BLaER1 treated with 17β-estradiol and CSF1 and Interleukin-3, amounts not matched to agents 10 nM and 100 nM (cell line): Measurements from ENCODE around the gene SLC38A2.
"Not testable (repeated sequence)": the region's sequence is repeated elsewhere in the genome, so short reads cannot be mapped to it uniquely, and the experiment has no call there.

ENCODE experiments used
- H3K27ac ChIP-seq, 11 experiments: shearing (Covaris generic); formaldehyde crosslinking; 2 replicates each; pipeline ENCODE4 v1.8.1; 2022
- H3K27me3 ChIP-seq, 11 experiments: shearing (Covaris generic); formaldehyde crosslinking; 2 replicates each; pipeline ENCODE4 v1.8.1; 2022
- H3K36me3 ChIP-seq, 11 experiments: shearing (Covaris generic); formaldehyde crosslinking; 2 replicates each; pipeline ENCODE4 v1.8.1; 2022
- H3K4me1 ChIP-seq, 10 experiments: shearing (Covaris generic); formaldehyde crosslinking; 2 replicates each; pipeline ENCODE4 v1.8.1; 2022
- H3K4me2 ChIP-seq, 11 experiments: shearing (Covaris generic); formaldehyde crosslinking; 2 replicates each; pipeline ENCODE4 v1.8.1; 2022
- H3K4me3 ChIP-seq, 10 experiments: shearing (Covaris generic); formaldehyde crosslinking; 2 replicates each; pipeline ENCODE4 v1.8.1; 2022
- H3K9ac ChIP-seq, 11 experiments: shearing (Covaris generic); formaldehyde crosslinking; 2 replicates each; pipeline ENCODE4 v1.8.1; 2022
- H3K9me3 ChIP-seq, 11 experiments: shearing (Covaris generic); formaldehyde crosslinking; replicated peaks in 1 of 11; 2 replicates each; pipeline ENCODE4 v1.8.1; 2022
- H4K20me1 ChIP-seq, 11 experiments: shearing (Covaris generic); formaldehyde crosslinking; 2 replicates each; pipeline ENCODE4 v1.8.1; 2022
- Cebpa-rat ChIP-seq, 11 experiments: shearing (Covaris generic); IDR thresholded peaks; 2 replicates each; pipeline ENCODE4 v1.8.1; 2022

The SLC38A2 gene

DNA sequence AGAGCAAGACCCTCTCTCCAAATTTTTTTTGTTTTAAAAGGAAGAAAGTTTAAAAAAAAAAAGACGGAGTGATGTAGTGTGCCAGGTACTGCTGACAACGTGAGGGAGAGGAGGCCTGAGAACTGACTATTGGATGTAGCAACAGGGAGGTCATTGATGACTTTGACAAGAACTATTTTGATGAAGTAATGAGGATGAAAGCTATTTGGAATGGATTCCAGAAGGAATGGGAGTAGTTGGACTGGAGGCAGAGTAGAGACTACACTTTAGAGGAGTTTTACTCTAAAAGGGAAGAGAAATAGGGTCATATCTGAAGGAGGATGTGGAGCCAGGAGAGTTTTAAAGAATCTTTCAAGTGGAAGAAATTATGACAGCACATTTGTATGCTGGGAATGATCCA is 27.8 kb upstream of the SLC38A2 start:
- Histone ChIP-seq H3K36me3 (no peaks in the 10 kb centered on the region), H3K4me2 (no peak overlapping the region), H3K9me3 (peaks cover 0 to 9% (median 3%) of the 10 kb centered on the region in 11 experiments; a peak in 7 of 22 replicates), H3K4me1 (peaks cover 14 to 24% (median 21%) of the 10 kb centered on the region in 10 experiments; a peak in 19 of 20 replicates), H3K27me3 (no peaks in the 10 kb centered on the region), H3K4me3 (no peak overlapping the region), H4K20me1 (no peaks in the 10 kb centered on the region), H3K9ac (no peak overlapping the region), H3K27ac (no peak overlapping the region)
- no peak for TF ChIP-seq Cebpa-rat (IDR thresholded peaks at IDR 0.05)

DNA sequence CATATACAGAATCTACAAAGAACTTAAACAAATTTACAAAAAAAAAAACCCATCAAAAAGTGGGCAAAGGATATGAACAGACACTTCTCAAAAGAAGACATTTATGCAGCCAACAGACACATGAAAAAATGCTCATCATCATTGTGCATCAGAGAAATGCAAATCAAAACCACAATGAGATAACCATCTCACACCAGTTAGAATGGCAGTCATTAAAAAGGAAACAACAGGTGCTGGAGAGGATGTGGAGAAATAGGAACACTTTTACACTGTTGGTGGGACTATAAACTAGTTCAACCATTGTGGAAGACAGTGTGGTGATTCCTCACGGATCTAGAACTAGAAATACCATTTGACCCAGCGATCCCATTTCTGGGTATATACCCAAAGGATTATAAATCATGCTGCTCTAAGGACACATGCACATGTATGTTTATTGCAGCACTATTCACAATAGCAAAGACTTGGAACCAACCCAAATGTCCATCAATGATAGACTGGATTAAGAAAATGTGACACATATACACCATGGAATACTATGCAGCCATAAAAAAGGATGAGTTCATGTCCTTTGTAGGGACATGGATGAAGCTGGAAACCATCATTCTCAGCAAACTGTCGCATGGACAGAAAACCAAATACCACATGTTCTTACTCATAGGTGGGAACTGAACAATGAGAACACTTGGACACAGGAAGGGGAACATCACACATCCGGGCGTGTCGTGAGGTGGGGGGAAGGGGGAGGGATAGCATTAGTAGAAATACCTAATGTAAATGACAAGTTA is 27.1 kb upstream of the SLC38A2 start:
- not testable (repeated sequence) for H3K9ac ChIP-seq, H4K20me1 ChIP-seq, H3K4me2 ChIP-seq, H3K27me3 ChIP-seq, H3K36me3 ChIP-seq, H3K9me3 ChIP-seq, H3K27ac ChIP-seq, H3K4me3 ChIP-seq
- H3K4me1 ChIP-seq, result peaks cover 13 to 27% (median 21%) of the 10 kb centered on the region in 10 experiments; a peak in 19 of 20 replicates

DNA sequence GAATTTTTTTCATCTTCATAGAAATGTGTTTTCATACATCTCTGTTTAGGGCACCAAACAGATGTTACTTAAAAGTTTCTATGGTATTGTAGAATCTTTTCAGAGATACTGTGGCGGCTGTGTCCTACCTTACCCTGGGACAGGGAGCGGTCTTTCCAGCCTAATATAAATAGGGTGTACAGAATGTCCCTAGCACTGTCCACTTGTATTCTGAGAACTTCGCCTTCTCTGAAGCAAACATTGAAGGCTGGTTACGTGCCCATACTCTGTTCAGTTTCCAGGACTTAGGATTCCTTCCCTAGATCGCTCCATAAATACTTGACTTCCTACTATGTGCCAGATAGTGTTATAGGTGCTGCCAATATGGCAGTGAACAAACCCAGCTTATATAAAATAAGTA is 24.3 kb upstream of the SLC38A2 start:
- Histone ChIP-seq H3K4me1 (peaks cover 0 to 17% (median 7%) of the 10 kb centered on the region in 10 experiments; a peak in 14 of 20 replicates), H3K9me3 (peaks cover 0 to 11% (median 3%) of the 10 kb centered on the region in 11 experiments; a peak in 7 of 22 replicates), H3K36me3 (no peaks in the 10 kb centered on the region), H3K4me2 (no peak overlapping the region), H4K20me1 (no peaks in the 10 kb centered on the region), H3K9ac (no peak overlapping the region), H3K27me3 (no peaks in the 10 kb centered on the region), H3K27ac (no peak overlapping the region), H3K4me3 (no peak overlapping the region)
- no peak for TF ChIP-seq Cebpa-rat (IDR thresholded peaks at IDR 0.05)

DNA sequence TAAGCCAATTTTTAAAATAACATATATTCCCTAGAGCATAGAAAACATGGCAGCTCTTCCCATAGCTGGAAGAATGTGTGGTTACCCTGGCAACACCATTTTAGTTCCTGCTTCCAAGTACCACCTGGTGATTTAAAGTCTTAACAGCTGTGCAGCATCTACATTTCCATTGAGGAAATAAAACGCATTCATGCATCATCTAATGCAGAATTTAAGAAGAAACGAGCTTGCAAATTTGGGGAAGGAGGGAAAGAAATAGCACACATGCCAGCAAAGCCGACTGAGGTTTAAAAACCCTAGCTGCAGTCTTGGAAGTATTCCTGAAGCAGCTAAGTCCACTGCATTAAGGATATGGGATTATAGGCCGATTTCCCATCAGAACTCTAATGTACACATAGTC is 22.8 kb upstream of the SLC38A2 start:
- Histone ChIP-seq H3K4me3 (no peak overlapping the region), H3K27me3 (no peaks in the 10 kb centered on the region), H4K20me1 (no peaks in the 10 kb centered on the region), H3K9ac (no peak overlapping the region), H3K4me2 (peak overlapping the region in 1 of 11 experiments; percentile 1; a peak in 2 of 22 replicates), H3K9me3 (peaks cover 0 to 21% (median 12%) of the 10 kb centered on the region in 11 experiments; a peak in 17 of 22 replicates), H3K36me3 (peaks cover 0 to 7% (median 0%) of the 10 kb centered on the region in 11 experiments; a peak in 2 of 22 replicates), H3K27ac (no peak overlapping the region), H3K4me1 (peaks cover 8 to 29% (median 18%) of the 10 kb centered on the region in 10 experiments; a peak in 19 of 20 replicates)
- TF ChIP-seq Cebpa-rat (IDR thresholded peaks at IDR 0.05), result no peak

DNA sequence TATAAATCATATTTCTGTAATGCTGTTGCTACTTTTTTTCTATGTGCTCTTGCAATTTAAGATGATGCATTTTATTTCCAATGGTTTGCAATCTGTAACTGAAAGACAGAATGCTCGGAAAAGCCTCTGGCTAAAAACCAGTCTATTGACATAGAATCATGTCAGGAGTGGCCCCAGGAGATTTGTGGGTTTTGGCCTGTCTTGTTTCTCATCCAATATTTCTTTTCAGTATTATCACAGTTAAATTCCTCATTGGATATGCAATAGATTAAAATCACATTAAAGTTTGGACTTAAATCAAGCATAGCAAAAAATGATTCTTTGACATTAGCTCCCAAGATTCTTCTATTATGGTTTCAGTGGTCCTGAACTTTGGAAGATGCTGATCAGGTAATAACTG is 19.1 kb upstream of the SLC38A2 start:
- Histone ChIP-seq H3K36me3 (peaks cover 0 to 7% (median 0%) of the 10 kb centered on the region in 11 experiments; a peak in 2 of 22 replicates), H3K27me3 (no peaks in the 10 kb centered on the region), H4K20me1 (no peaks in the 10 kb centered on the region), H3K27ac (no peak overlapping the region), H3K4me1 (peaks cover 43 to 60% (median 49%) of the 10 kb centered on the region in 10 experiments), H3K9me3 (peaks cover 0 to 12% (median 9%) of the 10 kb centered on the region in 11 experiments; a peak in 16 of 22 replicates), H3K4me2 (peak overlapping the region in 9 of 11 experiments; percentile 4 to 61 (median 36); a peak in 13 of 22 replicates), H3K9ac (no peak overlapping the region), H3K4me3 (no peak overlapping the region)
- TF ChIP-seq Cebpa-rat (IDR thresholded peaks at IDR 0.05), result no peak

DNA sequence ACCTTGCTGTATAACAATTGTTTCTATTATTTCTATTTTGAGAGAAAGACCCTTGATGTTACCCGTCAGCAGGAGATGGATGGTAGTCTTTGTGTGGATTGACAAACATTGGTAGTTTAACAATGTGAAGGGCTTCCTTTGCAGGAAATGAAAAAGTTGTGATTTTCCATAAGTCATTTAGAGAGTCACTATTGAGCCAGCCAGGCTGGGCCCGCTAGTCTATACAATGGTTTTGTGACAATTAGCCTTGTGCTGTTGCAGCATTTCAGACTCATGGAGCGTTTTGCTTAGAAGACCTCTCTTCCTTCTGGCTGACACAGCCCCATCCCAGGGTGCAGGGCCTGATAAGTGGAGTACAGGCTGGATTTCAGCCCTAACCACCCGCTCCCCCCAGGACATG is 18.3 kb upstream of the SLC38A2 start:
- Histone ChIP-seq H3K4me1 (peaks cover 50 to 67% (median 56%) of the 10 kb centered on the region in 10 experiments), H3K4me2 (peak overlapping the region; percentile 4 to 61 (median 30); a peak in 15 of 22 replicates), H4K20me1 (no peaks in the 10 kb centered on the region), H3K9me3 (peaks cover 0 to 12% (median 9%) of the 10 kb centered on the region in 11 experiments; a peak in 16 of 22 replicates), H3K9ac (no peak overlapping the region), H3K4me3 (no peak overlapping the region), H3K27me3 (no peaks in the 10 kb centered on the region), H3K27ac (no peak overlapping the region), H3K36me3 (peaks cover 0 to 7% (median 0%) of the 10 kb centered on the region in 11 experiments; a peak in 2 of 22 replicates)
- TF ChIP-seq Cebpa-rat (IDR thresholded peaks at IDR 0.05), result no peak

DNA sequence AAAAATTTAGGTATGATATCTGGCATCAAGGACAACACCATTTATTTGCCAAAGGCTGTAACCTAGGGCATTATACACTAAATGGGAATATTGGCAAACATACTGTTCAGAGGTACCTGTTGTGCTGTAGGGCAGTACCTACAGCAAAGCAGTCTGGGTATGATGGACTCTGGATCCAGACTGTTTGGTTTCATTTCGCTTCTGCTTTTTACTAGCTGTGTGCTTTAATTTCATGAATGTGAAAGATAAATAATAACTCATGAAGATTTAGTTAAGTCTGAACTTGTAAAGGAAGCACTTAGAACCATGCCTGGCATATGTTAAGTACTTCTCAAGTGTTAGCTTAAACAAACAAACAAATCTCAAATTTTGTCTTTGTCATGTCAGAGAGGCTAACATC is 17.7 kb upstream of the SLC38A2 start:
- H3K27ac ChIP-seq, result no peak overlapping the region
- H3K27me3 ChIP-seq, result no peaks in the 10 kb centered on the region
- peak overlapping the region in 6 of 11 experiments; percentile 4 to 61 (median 30); a peak in 7 of 22 replicates for H3K4me2 ChIP-seq
- H3K36me3 ChIP-seq, result peaks cover 0 to 7% (median 0%) of the 10 kb centered on the region in 11 experiments; a peak in 2 of 22 replicates
- peaks cover 56 to 73% (median 61%) of the 10 kb centered on the region in 10 experiments for H3K4me1 ChIP-seq
- no peak overlapping the region for H3K4me3 ChIP-seq
- no peak overlapping the region for H3K9ac ChIP-seq
- no peak for TF ChIP-seq Cebpa-rat (IDR thresholded peaks at IDR 0.05)
- H3K9me3 ChIP-seq, result peaks cover 0 to 12% (median 9%) of the 10 kb centered on the region in 11 experiments; a peak in 16 of 22 replicates
- no peaks in the 10 kb centered on the region for H4K20me1 ChIP-seq

DNA sequence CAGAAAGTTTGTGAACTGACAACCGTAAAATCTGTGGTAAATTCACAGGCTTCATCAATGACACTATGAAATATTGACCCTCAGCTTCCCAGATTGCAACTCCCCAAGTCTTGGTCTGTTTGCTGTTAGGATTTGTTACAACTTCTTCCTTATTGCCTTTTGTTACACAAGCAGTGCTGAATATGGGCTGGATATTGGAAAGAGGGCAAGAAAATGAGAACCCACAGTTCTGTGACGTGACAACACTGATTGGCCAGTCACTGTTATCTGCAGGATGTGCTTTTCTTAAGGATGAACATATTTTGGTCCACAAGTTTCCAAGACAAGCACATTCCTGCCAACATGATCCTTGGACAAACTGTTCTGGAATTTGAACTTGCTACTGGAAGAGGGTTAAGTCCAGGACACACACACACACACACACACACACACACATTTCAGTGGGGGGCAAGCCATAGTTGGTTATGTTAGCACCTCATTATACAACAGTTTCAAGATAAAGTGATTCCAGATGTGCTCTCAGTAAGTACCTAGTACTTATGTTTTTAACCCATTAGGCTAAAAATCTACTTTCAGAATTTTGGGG is 16.6 kb upstream of the SLC38A2 start:
- no peaks in the 10 kb centered on the region for H4K20me1 ChIP-seq
- peaks cover 68 to 85% (median 73%) of the 10 kb centered on the region in 10 experiments for H3K4me1 ChIP-seq
- H3K4me2 ChIP-seq, result peak overlapping the region; percentile 87 to 95 (median 92)
- H3K27me3 ChIP-seq, result no peaks in the 10 kb centered on the region
- no peak overlapping the region for H3K4me3 ChIP-seq
- H3K27ac ChIP-seq, result peak overlapping the region in 2 of 11 experiments; percentile 1 to 18; a peak in 2 of 22 replicates
- TF ChIP-seq Cebpa-rat (IDR thresholded peaks at IDR 0.05), result no peak
- peaks cover 0 to 7% (median 0%) of the 10 kb centered on the region in 11 experiments; a peak in 2 of 22 replicates for H3K36me3 ChIP-seq
- no peak overlapping the region for H3K9ac ChIP-seq
- H3K9me3 ChIP-seq, result peaks cover 0 to 12% (median 9%) of the 10 kb centered on the region in 11 experiments; a peak in 16 of 22 replicates
